ENCODE measurements around the gene BTRC.

DNA sequence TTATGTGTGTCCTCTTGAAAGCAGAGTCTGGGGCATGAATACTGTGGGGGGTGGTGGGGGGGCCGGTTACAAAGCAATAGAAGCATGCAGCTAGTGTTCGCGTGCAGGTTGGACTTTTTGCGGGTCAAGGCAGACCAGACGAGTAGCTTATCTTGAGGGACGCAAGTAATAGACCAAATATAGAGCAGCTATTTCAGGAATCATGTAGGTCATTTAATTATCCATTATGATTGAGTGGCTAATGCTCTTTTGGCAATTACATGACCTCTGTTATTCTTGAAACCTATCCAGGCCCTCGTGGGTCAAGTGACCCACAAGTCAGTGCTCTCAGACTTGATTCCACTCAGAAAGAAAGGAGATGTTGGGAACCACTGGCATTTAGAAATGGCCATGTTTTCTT, 93.0 kb downstream of the BTRC start:
- TF ChIP-seq, protein P1, sequence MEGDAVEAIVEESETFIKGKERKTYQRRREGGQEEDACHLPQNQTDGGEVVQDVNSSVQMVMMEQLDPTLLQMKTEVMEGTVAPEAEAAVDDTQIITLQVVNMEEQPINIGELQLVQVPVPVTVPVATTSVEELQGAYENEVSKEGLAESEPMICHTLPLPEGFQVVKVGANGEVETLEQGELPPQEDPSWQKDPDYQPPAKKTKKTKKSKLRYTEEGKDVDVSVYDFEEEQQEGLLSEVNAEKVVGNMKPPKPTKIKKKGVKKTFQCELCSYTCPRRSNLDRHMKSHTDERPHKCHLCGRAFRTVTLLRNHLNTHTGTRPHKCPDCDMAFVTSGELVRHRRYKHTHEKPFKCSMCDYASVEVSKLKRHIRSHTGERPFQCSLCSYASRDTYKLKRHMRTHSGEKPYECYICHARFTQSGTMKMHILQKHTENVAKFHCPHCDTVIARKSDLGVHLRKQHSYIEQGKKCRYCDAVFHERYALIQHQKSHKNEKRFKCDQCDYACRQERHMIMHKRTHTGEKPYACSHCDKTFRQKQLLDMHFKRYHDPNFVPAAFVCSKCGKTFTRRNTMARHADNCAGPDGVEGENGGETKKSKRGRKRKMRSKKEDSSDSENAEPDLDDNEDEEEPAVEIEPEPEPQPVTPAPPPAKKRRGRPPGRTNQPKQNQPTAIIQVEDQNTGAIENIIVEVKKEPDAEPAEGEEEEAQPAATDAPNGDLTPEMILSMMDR (IDR thresholded peaks at IDR 0.05) = no peak
- TF ChIP-seq ZFX (IDR thresholded peaks at IDR 0.05; ENCODE audit: borderline replicate concordance) = no peak
